ENCODE data around the gene BLMH.
"Not testable (repeated sequence)": the region's sequence is repeated elsewhere in the genome, so short reads cannot be mapped to it uniquely, and the experiment has no call there.

The BLMH gene

GRCh38 chr17:30246460-30246859 lies 45.3 kb downstream of the BLMH start:
- DNase-seq, result no peak

DNA sequence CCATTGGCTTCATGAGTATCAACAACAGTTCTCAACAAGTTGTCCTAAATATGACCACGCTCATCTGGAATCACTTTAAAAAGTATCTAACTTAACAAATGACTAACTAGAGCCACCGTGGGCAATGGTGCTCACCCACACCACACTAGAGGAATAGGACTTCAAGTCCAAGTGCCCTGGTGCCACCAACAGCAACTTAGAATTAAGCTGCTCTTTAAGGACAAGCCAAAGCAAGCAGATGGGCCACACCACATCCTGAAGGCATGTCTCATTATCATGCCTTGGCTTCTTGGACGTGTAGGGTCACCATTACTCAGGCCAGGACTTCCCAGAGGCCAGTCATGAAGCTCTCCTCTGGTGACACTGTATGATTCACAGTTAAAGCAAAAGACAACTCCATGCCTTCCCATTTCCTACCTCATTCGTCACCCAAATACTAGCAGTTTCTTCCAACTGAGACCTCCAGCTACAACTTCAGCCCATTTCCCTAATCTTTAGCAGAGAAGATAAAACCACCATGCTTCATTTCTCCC lies 46.8 kb downstream of the BLMH start:
- DNase-seq, result no peak

- no peak for DNase-seq
These were observed 48.2 kb downstream of the BLMH start for GRCh38 chr17:30243568-30243967.

DNA sequence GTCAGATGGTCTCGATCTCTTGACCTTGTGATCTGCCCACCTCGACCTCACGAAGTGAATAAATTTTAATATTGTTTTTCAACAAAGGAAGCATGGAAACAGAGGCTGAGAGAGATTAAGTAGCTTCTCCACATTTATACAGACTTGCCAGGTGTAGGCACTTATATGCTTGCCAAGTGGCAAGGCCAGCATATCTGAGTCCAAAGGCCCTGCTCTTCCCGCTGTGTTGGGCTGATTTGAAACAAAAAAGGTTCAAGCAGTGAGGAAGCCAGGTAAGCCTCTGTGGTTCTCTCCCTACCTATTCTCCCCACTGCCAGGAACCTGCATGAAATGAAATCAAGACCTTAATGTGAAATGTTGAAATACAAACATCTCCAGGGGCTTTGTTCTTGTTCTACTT lies 48.7 kb downstream of the BLMH start:
- no peak for DNase-seq

- DNase-seq, result no peak
These were observed 50.7 kb downstream of the BLMH start for GRCh38 chr17:30241051-30241450.

DNA sequence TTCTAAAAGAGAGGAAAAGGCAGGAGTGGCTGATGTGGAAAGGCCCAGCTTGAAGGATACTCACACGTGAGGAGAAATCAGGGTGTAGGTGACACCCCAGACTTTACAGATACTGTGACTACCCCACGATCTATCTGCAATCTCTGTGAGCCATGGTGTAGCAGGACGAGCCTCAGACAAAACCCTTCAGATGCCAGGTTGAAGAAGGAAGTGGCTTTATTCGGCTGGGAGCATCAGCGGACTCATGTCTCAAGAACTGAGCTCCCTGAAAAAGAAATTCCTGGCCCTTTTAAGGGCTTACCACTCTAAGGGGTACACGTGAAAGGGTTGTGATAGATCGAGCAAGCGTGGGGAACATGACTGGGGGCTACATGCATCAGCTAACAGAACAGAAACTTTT lies 51.6 kb downstream of the BLMH start:
- no peak for DNase-seq

- no peak for DNase-seq
These were observed 52.7 kb downstream of the BLMH start for GRCh38 chr17:30239089-30239462.

DNA sequence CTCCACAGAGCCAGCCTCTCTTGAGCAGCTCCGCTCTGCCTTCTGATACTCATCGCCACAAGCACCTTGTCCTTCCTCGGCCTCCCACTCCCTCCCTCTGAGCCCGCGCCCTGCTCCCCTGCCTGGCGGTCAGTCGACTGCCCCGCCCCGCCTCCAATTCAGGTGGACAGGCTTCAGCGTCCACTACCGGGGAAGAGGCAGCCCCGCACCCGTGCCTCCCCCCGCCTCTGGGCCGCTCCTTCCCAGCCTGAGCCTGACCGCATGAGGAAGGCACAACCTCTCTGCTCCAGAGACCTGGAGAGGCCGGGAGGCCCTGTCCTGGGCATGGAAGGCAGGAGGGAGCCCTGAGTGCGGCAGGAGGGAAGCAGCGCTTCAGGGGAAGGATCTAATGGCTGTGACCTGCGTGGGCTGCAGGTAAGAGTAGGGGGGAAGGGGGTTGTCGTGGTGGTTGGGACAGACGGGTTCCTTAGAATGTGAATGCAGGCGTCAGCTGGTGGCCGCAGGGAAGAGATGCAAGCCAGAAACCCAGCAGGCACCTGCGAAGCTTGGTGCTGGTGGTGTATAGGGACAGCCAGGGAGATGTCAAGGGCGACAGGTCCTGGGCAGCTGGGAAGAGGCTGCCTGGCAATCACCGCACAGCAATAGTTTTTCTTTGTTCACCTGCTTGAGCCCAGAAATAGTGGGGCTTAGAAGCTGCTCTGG lies 53.2 kb downstream of the BLMH start:
- no peak for DNase-seq

DNA sequence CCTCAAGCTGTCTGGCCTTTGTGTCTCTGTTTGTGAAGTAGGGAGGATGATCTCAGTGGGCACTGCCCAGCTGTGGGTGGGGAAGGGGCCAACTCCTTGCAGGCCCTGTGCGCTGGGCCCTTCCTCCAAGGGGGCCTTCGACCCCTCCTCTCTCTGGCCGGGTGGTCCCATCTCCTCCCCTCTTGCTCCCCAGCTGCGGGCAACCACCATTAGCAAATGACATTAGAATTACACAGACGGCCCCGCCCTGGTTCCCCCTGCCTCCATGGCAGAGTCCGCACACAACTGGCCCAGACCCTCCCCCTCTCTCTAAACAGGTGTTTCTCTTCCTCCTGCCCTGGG lies 53.8 kb downstream of the BLMH start:
- DNase-seq, result no peak

DNA sequence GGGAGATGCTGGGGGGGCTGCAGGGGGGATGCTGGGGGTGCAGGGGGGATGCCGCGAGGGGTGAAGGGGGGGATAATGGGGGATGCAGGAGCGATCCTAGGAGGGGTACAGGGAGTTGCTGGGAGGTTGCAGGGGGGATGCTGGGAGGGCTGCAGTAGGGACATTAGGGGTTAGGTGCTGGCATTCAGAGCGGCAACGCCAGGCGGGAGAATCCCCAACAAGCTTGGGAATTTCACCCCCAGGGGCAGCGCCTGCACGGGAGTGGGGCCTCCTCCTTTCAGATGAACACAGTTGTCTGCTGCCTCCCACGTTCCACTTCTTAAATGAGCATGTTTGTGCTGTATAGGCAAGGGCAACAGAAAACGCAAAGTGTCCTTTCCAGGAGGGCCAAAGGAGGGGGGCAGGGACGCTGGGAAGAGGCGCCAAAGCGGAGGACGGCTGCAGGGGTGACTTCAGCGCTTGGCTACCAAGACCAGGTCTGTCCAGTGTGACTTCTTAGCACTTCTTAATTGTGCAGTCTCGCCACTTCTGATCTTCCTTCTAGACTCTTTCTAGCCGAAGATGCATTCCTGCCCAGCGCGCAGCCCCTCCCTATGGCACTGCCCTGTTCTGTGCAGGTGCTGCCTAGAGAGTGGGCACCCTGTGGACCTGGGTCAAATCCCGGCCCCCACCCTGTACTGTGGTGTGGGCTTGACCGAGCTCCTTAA lies 54.3 kb downstream of the BLMH start:
- no peak for DNase-seq

DNA sequence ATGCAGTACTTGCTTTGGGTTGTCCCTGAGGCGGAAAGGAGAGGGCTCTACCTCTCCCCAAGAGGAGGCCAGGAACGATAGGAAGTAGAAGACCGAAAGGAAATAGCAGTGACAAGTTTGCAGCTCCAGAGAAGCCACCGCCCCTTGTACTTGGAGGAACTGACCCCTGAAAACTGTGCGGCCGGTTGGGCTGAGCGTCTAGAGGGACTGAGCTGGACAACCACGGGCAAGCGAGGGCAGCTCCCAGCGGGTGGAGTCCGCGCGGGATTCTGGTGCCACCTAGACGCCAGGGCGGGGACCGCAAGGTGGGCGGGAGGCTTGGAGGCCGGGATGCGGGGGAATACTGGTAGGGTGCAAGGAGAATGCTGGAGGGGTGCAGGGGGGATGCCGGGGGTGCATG lies 55.0 kb downstream of the BLMH start:
- no peak for DNase-seq

- DNase-seq, result no peak
These were observed 55.5 kb downstream of the BLMH start for GRCh38 chr17:30236297-30236624.

GRCh38 chr17:30235386-30236296 lies 56.1 kb downstream of the BLMH start, which contains the start of gene SLC6A4:
SLC6A4 (minus strand) TSS chr17:30235697; CDS start chr17:30221958, 13,739 bp downstream.
- no peak for DNase-seq

DNA sequence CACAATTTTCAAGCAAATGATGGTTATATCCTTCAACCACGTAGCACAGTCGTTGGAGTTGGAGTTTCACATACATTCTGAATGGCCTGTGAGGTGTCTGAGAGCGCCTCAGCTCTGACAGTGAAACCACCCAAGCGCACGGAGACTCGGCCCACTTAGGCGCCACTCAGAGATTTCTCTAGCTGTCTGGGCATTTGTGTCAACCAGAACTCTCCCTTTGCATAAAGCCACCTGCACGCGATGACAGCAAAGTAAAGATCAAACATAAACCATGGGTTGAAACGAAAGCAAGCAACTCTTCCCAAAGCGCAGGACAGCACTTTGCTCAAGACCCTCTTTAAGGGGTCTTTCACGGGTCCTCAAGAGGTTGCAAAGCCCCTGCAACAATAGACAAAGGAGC lies 56.8 kb downstream of the BLMH start:
- DNase-seq, result no peak

- DNase-seq, result no peak
These were observed 57.4 kb downstream of the BLMH start for GRCh38 chr17:30234296-30234695.

- no peak for DNase-seq
These were observed 58.8 kb downstream of the BLMH start for GRCh38 chr17:30232824-30233427.

- no peak for DNase-seq
These were observed 59.5 kb downstream of the BLMH start for GRCh38 chr17:30232015-30232823.

DNA sequence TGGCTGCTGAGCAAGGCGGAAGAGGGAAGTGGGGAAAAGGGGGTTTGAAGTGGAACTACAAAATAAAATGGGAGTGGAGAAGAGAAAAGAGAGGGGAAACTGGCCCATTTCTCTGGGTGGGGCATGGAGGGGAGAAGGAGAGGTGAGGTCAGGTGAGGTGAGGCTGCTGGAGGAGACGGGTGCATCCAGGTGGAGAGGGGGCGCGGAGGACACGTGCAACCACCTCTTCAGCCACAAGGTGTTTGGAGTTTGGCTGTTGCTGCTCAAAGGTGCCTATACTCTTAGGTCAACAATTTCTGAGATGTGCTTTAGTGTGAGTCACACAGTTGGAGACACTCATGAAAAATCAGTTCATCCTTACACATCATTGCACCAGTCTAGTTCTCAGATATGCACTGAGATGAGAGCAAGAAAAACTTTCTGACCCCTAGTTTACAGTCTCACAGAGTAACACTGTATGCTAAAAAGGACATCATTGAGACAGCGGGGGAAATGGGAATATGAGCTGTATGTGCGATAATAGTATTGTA lies 61.1 kb downstream of the BLMH start:
- DNase-seq, result no peak

DNA sequence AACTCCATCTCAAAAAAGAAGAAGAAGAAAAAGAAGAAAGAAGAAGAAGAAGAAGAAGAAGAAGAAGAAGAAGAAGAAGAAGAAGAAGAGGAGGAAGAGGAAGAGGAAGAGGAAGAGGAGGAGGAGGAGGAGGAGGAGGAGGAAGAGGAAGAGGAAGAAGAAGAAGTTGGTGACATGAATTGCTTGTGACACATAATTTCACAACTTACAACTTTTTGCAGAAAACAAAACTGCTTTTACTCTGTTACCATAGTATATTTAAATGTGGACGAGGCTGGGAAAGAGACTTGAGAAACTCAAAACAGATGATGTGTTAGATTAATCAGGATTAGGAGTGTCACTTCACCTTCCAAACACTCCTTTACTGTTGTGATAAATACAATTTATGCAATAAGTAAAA lies 61.7 kb downstream of the BLMH start:
- DNase-seq, result not testable (repeated sequence)

GRCh38 chr17:30229012-30229411 lies 62.7 kb downstream of the BLMH start:
- DNase-seq, result no peak

GRCh38 chr17:30228011-30228410 lies 63.7 kb downstream of the BLMH start:
- DNase-seq, result no peak

DNA sequence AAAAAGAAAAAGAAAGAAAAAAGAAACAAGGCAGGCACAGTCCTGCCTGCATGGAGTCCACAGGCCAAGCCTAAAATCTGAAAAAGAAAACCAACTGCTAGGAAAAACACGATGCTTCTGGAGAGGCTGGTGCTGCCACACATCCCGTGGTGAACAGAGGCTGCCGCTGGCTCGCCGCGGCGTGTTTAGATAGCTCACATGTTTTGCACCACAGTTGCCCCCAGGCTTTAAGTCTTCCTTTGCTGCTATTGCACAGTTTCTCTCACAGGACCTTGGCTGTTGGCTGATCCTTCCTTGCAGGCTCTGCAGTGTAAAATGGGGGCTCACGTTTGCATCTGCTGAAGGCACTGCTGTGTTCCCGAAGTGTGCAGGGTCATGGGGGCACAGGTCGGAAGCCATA lies 64.9 kb downstream of the BLMH start:
- DNase-seq, result no peak

All from NCI-H2029 (cell line).